Amygdala (tissue), 56 donors: ENCODE results near the gene SPPL2A.
"Not testable (repeated sequence)": the region's sequence is repeated elsewhere in the genome, so short reads cannot be mapped to it uniquely, and the experiment has no call there.

Source experiments
- DNase-seq, 56 donors: peaks; one replicate each; lab custom pipeline; 2025; lab: John Stamatoyannopoulos, UW

The SPPL2A gene

DNA sequence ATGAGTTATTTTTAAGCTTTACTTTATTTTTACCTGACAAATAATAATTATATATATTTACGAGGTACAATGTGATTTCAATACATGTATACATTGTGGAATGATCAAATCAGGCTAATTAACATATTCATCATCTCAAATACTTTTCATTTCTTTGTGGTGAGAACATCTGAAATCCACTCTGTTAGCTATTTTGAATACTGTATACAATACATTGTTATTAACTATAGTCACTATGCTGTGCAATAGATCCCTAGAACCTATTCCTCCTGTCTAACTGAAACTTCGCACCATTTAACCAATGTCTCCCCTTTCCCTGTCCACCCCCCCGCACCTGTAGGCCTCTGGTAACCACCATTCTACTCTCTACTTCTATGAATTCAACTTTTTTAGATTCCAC, 7.9 kb upstream of the SPPL2A start:
- DNase-seq = no peak

DNA sequence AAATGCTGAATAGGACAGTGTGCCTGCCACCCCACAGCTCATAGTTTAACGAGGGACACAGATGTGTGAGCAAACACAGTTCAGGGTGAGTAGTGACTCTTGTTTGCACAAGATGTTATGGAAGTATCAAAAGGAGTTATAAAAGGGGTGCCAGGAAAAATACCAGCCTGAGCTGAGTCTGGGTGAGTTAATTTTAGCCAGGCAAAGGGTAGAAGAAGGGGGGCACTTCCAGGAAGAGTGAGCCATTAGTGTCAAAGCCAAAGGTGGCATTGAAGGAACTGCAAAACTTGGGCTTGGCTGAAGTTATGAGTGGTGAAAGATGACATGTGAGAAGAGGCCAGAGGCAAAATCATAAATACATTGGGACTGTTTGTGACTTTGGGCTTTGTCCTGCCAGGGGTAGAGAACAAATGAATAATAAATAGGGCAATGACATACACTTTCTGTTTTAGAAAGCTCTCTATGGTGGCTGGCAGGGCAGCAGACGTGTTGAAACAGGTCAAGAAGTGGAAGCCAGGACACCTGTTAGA, 1.9 kb upstream of the SPPL2A start:
- no peak for DNase-seq

DNA sequence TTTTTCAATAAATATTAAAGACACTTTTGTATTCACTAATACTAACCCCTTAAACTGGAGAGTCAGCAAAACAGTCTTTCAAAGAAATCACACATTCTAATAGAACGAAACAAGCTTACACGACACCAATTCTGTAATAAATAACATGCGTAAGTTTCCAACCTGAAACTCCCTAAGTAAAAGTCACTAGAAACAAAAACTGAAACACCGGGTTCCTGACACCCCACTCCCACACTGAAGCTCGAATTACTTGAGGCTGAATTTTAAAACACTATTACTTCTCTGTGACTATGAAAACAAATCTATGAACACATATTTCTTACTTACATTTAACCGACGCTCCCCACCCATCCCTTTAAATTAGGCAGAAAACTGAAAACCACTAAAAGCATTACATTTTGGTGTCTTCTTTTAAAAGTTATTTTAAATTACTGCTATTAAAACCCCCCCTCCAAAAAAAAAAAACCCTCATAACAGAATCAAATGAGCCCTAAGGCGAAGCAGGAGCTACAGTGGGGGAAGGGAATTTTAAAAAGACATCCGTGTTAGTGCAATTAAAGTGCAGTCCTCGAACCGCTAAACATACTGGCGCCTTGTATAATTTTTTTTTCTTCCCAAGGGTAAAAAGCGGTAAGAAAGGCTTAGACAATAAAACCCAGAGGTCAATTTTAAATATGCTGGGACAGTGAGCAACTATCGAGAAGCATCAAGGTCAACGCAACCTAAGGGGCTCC, 878 bp downstream of the SPPL2A start:
- peak in 1 of 56 donors; percentile 0 for DNase-seq

- no peak for DNase-seq
Measured at GRCh38 chr15:50758712-50759205, 6.7 kb downstream of the SPPL2A start.

DNA sequence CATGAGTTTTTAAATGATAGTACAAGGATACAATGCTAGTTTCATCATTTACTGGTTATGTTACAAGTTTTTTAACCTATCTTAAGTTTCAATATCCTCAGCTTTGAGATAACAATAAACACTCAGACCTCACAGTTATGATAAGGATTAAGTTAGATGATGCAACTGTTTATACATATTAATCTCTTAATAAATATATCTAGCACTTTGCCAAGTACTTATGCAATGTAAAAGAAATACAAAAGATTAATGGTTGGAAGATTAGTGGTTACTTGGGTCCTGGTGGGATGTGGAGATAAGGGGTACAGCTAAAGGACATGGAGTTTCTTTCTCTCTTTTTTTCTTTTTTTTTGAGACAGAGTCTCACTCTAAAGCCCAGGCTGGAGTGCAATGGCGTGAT, 12.0 kb downstream of the SPPL2A start:
- DNase-seq = no peak

DNA sequence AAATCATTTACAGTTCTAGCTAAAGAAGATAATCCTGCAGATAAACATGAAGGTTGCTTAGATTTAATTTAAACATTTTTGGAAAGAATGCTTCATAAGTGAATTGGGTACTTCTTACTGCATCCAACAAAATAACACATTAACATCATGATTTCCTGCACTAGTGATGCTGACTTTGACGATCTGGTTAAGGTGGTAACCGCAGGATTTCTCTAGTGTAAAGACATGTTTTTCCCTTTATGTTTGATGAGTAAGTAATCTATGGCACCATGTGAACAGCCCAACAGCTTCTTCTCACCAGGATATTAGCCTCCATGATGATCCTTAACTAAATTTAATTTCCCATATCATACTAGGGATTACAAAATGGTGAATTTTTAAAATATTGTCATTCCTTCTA, 14.1 kb downstream of the SPPL2A start:
- DNase-seq = no peak

DNA sequence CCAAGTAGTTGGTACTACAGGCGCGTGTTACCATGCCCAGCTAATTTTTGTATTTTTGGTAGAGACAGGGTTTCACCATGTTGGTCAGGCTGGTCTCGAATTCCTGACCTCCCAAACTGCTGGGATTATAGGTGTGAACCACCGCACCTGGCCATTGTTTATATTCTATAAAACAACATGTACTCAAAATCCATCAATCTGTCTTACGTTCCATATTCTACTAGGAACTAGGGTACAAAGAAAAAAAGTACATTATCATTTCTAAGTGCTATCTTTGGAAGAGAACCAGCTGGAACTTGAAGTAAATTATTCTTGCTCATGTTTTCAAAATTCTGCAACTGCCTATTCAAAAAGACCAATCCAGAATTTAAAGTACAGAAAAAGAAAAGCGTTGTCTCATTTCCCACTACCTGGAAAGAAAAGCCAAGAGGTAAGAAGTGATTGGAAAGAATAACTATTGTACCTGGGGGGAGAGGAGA, 15.2 kb downstream of the SPPL2A start:
- no peak for DNase-seq

GRCh38 chr15:50747523-50747922, 18.0 kb downstream of the SPPL2A start:
- no peak for DNase-seq

GRCh38 chr15:50744601-50745000, 20.9 kb downstream of the SPPL2A start:
- DNase-seq = no peak

DNA sequence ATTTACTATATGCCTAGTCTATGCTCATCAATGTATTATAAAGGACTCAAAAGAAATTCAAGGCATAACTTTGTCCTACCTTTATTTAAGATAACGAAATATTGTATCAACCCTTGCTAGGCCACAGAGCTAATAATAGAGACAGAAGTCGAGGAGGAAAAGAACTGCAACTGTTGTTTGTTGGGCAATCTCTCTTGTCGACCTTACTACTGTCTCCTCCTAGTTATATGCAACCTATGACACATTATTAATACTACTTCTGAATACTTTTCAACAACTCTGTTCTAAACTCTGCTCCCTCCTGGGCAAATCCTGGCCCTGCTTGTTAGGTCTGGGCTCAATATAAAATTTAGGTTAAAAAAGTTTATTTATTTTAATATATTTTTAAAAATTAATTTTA, 24.6 kb downstream of the SPPL2A start:
- no peak for DNase-seq

DNA sequence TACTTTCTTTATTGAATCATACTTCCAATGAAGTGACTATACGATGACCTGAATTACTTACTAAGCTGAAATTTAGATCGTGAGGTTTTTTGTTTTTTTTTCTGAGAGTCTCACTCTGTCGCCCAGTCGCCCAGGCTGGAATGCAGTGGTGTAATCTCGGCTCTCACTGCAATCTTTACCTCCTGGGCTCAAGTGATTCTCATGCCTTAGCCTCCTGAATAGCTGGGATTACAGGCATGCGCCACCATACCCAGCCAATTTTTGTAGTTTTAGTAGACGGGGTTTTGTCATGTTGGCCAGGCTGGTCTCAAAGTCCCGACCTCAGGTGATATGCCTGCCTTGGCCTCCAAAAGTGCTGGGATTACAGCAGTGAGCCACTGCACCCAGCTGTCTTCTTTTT, 28.7 kb downstream of the SPPL2A start:
- DNase-seq = no peak

DNA sequence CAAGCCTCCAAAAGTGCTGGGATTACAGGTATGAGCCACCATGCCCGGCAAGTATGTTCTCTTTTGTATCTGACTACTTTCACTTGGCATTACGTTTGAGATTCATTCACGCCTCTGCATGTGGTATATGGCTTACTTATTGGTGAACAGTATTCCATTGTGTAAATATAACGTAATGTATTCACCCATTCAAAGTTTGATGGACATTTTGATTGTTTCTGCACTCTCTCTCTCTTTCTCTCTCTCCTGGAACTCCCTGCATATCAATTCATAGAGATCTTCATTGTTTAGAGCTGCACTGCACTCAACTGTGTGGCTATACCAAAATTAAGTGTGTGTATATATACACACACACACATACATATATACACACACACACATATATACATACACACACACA, 30.4 kb downstream of the SPPL2A start:
- DNase-seq = no peak

- no peak for DNase-seq
Measured at GRCh38 chr15:50726315-50726714, 39.2 kb downstream of the SPPL2A start.

GRCh38 chr15:50718700-50719125, 46.8 kb downstream of the SPPL2A start:
- no peak for DNase-seq

GRCh38 chr15:50712018-50712417, 53.5 kb downstream of the SPPL2A start:
- no peak for DNase-seq

DNA sequence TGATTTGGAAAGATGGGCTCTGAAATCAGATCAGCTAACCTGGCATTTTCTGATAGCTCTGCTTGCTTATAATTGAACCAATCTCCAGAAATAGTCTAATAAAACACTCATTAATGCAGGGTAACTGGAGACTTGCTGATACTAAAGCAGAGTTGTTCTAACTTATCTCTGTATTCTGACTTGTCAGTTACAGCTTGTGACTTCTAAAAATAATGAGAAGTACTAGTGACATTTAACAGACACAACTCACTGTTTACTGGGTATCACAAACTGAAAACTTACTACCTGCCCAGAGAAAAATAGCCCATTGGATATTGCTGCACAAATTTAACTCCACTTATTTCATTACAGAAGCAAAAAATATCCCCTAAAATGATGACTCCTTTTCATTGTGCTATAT, 54.9 kb downstream of the SPPL2A start:
- DNase-seq = no peak

GRCh38 chr15:50707878-50708427, 57.6 kb downstream of the SPPL2A start:
- no peak for DNase-seq

- DNase-seq = no peak
Measured at GRCh38 chr15:50702762-50703334, 62.7 kb downstream of the SPPL2A start.

DNA sequence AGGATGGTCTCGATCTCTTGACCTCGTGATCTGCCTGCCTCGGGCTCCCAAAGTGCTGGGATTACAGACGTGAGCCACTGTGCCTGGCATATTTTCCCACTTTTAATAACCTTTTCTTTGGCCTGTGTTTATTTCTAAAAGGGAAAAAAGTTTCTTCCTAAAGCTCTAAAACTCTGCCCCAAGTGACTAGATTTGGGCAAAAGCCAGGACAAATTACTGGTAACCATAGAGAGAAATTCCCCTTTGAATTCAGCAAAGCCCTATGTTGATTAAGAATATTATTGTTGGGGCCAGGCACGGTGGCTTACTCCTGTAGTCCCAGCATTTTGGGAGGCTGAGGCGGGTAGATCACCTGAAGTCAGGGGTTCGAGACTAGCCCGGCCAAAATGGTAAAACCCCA, 67.4 kb downstream of the SPPL2A start:
- no peak for DNase-seq

DNA sequence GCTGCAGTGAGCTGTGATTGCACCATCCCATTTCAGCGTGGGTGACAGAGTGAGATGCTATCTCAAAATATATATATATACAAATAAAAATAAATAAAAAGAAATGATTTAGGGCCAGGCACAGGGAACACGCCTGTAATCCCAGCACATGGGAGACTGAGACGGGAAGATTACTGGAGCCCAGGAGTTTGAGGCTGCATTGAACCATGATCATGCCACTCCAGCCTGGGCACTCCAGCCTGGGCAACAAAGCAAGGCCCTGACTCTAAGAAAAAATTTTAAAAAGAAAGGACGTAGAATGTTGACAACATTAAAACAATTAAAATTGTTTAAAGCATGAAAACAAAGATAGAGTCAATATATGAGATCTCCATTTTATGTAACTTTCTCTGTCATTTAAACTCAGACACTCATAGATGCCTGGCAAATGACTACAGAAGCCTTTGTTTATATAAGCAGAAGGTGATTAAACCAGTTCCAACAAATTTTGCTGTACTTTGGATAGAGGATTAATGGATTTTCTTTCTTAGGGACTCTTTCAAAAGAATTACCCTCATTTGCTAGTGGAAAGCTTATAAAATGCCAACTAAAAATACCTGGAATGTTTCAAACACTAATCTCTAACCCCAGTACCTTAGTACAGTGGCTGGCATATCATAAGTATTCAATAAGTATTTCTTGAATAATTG, 68.3 kb downstream of the SPPL2A start:
- no peak for DNase-seq

DNA sequence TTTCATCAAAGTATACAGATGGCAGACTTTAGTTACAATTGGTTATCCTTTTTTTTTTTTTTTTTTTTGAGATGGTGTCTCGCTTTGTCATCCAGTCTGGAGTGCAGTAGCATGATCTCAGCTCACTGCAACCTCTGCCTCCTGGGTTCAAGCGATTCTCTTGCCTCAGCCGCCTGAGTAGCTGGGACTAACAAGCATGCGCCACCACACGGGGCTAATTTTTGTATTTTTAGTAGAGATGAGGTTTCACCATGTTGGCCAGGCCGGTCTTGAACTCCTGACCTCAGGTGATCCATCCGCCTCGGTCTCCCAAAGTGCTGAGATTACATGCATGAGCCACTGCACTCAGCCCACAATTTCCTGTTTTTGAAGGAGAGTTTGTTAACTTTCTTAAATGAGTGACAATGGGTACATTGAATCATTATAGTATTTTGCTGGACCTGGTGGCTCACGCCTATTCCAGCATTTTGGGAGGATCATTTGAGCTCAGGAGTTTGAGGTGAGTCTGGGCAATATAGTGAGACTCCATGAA, 70.8 kb downstream of the SPPL2A start:
- DNase-seq = not testable (repeated sequence)
